MCF 10A (cell line): ENCODE results near the gene CRADD. TPM values are rescaled to one million over a fixed set of nuclear protein-coding genes. Genes with fewer than 3 reads are reported as not detected.

Source experiments
- Bru-seq: library from RNA; stranded (reverse); fragments of 400-500 nt; gene quantifications from one replicate; lab custom pipeline; 2021; lab: Mats Ljungman, UMichigan
- BruChase-seq, 2 experiments: library from RNA; stranded (reverse); fragments of 400-500 nt; gene quantifications; one replicate each; lab custom pipeline; 2021; lab: Mats Ljungman, UMichigan
- BruUV-seq: library from RNA; stranded (reverse); fragments of 400-500 nt; replicated peaks from 2 replicates; lab custom pipeline; 2021; lab: Mats Ljungman, UMichigan
- CTCF ChIA-PET: fragments of 300-600 bp; sonication (Branson Sonifier 250); formaldehyde crosslinking; extraction: SDS; loops from one replicate; lab custom pipeline; 2021; ENCODE audit warnings: antibody characterized with exemption, inconsistent platforms; lab: Yijun Ruan, JAX
- POLR2A ChIA-PET: fragments of 300-600, 350-650 bp; sonication (Branson Sonifier 250); formaldehyde crosslinking; extraction: SDS; loops from one replicate; lab custom pipeline; 2020; ENCODE audit warnings: antibody characterized with exemption, inconsistent platforms; lab: Yijun Ruan, JAX
- DNase-seq: peaks from one replicate; pipeline ENCODE4 v3.0.0-alpha.2; 2018; ENCODE audit not compliant: unreplicated experiment
- H3K27ac Mint-ChIP-seq: one replicate; pipeline ENCODE4 v1.8.0; 2022; ENCODE audit warnings: mild to moderate bottlenecking, low read depth, mixed read lengths; ENCODE audit not compliant: unreplicated experiment
- H3K27me3 Mint-ChIP-seq: one replicate; pipeline ENCODE4 v1.8.0; 2022; ENCODE audit warnings: mixed read lengths; ENCODE audit not compliant: insufficient read depth, unreplicated experiment
- H3K36me3 Mint-ChIP-seq: one replicate; pipeline ENCODE4 v1.8.0; 2022; ENCODE audit warnings: mild to moderate bottlenecking, moderate library complexity, mixed read lengths; ENCODE audit not compliant: insufficient read depth, unreplicated experiment
- H3K4me1 Mint-ChIP-seq: one replicate; pipeline ENCODE4 v1.8.0; 2022; ENCODE audit warnings: mixed read lengths; ENCODE audit not compliant: insufficient read depth, unreplicated experiment
- H3K4me3 Mint-ChIP-seq: one replicate; pipeline ENCODE4 v1.8.0; 2022; ENCODE audit warnings: mild to moderate bottlenecking, moderate library complexity, mixed read lengths; ENCODE audit not compliant: unreplicated experiment
- H3K9me3 Mint-ChIP-seq: one replicate; pipeline ENCODE4 v1.8.0; 2022; ENCODE audit warnings: mixed read lengths; ENCODE audit not compliant: unreplicated experiment
- intact Hi-C: fragments of 100-400 bp; cut with micrococcal nuclease; formaldehyde crosslinking; loops from 2 replicates; pipeline ENCODE4 v1.14.1; 2022
- long read RNA-seq: library from polyadenylated mRNA; stranded (forward); transcript quantifications from one replicate; pipeline ENCODE4 v2.0.0, GENCODE V29; 2022
- total RNA-seq: library from RNA; stranded (reverse); gene quantifications from 2 replicates; pipeline ENCODE4 v1.2.3, GENCODE V29; 2022
- TF ChIP-seq, protein P1 (sequence below): fragments of 200-600 bp; IDR thresholded peaks from one replicate; pipeline ENCODE4 v1.8.0; 2022; ENCODE audit warnings: antibody characterized with exemption, mild to moderate bottlenecking; ENCODE audit not compliant: unreplicated experiment

The CRADD gene
- 15.4 and 17.1 TPM in 2 replicates for total RNA-seq
- Bru-seq, nascent RNA: percentile 64 among the genes with signal in this experiment
- BruChase-seq, experiment 1, labeled RNA remaining after a 6-hour chase: percentile 74 among the genes with signal in this experiment
- percentile 74 among the genes with signal in this experiment for BruChase-seq, experiment 2, labeled RNA remaining after a 2-hour chase
- long read RNA-seq, transcript CRADD-201 (3 exons, 1,169 nt): major isoform, 24 of 29 reads
- long read RNA-seq, partial matches to known transcripts: 0 of 29 reads
- long read RNA-seq, other reads (novel, unspliced or antisense): 4 of 29 reads

DNA sequence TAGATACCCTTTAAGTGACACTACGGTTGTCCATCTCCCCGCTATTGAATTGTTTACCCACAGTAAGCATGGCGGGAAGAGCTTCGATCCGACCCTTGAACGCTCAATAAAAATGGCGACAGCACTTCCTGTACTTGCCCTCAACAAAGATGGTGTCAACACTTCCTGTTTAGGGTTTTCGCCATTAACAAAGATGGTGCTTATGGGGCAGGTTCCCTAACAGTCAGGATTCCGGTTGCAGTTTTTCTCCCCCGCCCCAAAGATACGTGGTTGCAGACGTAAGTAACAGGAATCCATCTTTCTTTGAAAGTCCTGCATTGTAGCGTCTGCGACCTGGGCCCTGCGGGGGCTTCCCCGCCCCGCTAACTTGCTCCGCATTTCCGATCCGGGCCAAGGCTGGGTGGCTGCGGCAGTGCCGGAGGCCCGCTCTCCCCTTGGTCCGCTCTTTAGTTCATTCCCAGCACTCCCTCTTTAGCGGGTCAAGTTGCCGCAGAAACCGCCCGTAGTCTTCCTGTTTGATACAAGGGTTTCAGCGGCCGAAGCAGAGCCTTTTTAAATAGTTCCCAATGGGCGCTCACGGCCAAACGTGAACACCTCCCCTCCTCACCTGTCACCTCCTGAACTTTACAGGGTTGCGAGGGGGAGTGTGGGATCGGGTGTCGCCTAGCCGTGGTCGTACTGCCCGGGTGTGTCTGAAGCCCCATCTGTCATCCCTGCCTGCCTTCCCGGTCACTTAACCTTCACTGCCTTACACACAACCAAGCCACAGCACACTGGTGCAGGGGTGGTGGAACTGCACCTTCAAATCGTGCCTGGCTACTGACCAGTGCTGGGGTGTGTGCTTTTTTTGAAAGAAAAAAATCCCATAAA is at the start of gene CRADD:
CRADD (plus strand) TSS at position 181 of the 870 bp plus-strand sequence.
- peaks cover 23% of the 10 kb centered on the region for H3K36me3 Mint-ChIP-seq
- BruUV-seq: TSS peak; percentile 82
- POLR2A ChIA-PET: interaction anchor here (0.6 to 2.4 kb wide), 32 partner anchors 10 to 426 kb away, joined by 3 to 21 read pairs (median 3); partner anchors contain the start of gene SOCS2
- H3K4me3 Mint-ChIP-seq: peak within 1 kb of the TSS; percentile 98
- CTCF ChIA-PET: interaction anchor here (0.6 to 1.0 kb wide), 3 partner anchors 31 to 108 kb away, joined by 3 read pairs; no protein-coding TSS in a partner anchor
- DNase-seq: peak; percentile 97
- TF ChIP-seq, protein P1, sequence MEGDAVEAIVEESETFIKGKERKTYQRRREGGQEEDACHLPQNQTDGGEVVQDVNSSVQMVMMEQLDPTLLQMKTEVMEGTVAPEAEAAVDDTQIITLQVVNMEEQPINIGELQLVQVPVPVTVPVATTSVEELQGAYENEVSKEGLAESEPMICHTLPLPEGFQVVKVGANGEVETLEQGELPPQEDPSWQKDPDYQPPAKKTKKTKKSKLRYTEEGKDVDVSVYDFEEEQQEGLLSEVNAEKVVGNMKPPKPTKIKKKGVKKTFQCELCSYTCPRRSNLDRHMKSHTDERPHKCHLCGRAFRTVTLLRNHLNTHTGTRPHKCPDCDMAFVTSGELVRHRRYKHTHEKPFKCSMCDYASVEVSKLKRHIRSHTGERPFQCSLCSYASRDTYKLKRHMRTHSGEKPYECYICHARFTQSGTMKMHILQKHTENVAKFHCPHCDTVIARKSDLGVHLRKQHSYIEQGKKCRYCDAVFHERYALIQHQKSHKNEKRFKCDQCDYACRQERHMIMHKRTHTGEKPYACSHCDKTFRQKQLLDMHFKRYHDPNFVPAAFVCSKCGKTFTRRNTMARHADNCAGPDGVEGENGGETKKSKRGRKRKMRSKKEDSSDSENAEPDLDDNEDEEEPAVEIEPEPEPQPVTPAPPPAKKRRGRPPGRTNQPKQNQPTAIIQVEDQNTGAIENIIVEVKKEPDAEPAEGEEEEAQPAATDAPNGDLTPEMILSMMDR: no peak
- intact Hi-C loops: loop anchor here (1.0 to 5.0 kb wide), 5 partner anchors 52 to 423 kb away; no protein-coding TSS in a partner anchor
- peaks cover 21% of the 10 kb centered on the region for H3K4me1 Mint-ChIP-seq
- H3K9me3 Mint-ChIP-seq: no peaks in the 10 kb centered on the region
- H3K27ac Mint-ChIP-seq: peak within 1 kb of the TSS; percentile 100
- H3K27me3 Mint-ChIP-seq: no peaks in the 10 kb centered on the region

DNA sequence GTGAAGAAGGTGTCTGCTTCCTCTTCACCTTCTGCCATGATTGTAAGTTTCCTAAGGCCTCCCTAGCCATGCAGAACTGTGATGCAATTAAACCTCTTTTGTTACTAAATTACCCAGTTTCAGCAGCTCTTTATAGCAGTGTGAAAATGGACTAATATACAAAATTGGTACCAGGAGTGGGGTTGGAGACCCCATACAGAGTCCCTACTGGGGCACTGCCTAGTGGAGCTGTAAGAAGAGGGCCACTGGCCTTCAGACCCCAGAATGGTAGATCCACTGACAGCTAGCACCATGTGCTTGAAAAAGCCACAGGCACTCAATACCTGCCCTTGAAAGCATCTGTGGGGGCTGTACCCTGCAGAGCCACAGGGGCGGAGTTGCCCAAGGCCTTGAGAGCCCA is 44.8 kb upstream of the CRADD start:
- H3K4me1 Mint-ChIP-seq: no peaks in the 10 kb centered on the region
- intact Hi-C loops: no loop called here
- no peaks in the 10 kb centered on the region for H3K36me3 Mint-ChIP-seq

GRCh38 chr12:93634416-93634815 is 42.8 kb upstream of the CRADD start:
- CTCF ChIA-PET: interaction anchor here (1.0 kb wide), 1 partner anchor 9 kb away, joined by 3 read pairs; no protein-coding TSS in a partner anchor
- peaks cover 20% of the 10 kb centered on the region for H3K27me3 Mint-ChIP-seq
- no peak overlapping the region for H3K27ac Mint-ChIP-seq
- no peak for DNase-seq
- intact Hi-C loops: no loop called here
- peaks cover 16% of the 10 kb centered on the region for H3K9me3 Mint-ChIP-seq
- TF ChIP-seq, protein P1: no peak
- no peak overlapping the region for H3K4me3 Mint-ChIP-seq
- POLR2A ChIA-PET: no interaction called here
- no peaks in the 10 kb centered on the region for H3K36me3 Mint-ChIP-seq
- H3K4me1 Mint-ChIP-seq: no peaks in the 10 kb centered on the region
- BruUV-seq: no TSS peak

More for the DNA sequence above, 44.8 kb upstream of the CRADD start:
- peaks cover 25% of the 10 kb centered on the region for H3K9me3 Mint-ChIP-seq
- DNase-seq: no peak
- ChIA-PET CTCF (interaction anchor here (0.9 kb wide), 1 partner anchor 54 kb away, joined by 3 read pairs; no protein-coding TSS in a partner anchor), POLR2A (no interaction called here)
- BruUV-seq: no TSS peak
- TF ChIP-seq, protein P1: no peak
- H3K4me3 Mint-ChIP-seq: no peak overlapping the region
- H3K27ac Mint-ChIP-seq: no peak overlapping the region
- no peaks in the 10 kb centered on the region for H3K27me3 Mint-ChIP-seq
